Thymus (tissue), 11 donors: ENCODE measurements around the gene MARS1. TPM values are rescaled to one million over a fixed set of nuclear protein-coding genes. Genes with fewer than 3 reads are reported as not detected.

Experiments used
- DNase-seq, 9 donors: peaks; one replicate each; pipeline ENCODE4 v3.0.0-alpha.2; 2013; ENCODE audit warnings: low spot score in 9 of 9, low read depth in 6 of 9, missing footprints in 1 of 9
- H3K27ac ChIP-seq, 2 donors: one replicate each; pipeline ENCODE4 v1.5.1; 2013; ENCODE audit warnings: control low read depth in 1 of 2, low read depth in 1 of 2, low read length in 1 of 2, mild to moderate bottlenecking in 1 of 2, moderate library complexity in 1 of 2
- H3K27me3 ChIP-seq, 2 donors: one replicate each; pipeline ENCODE4 v1.5.1; 2013; ENCODE audit warnings: low read length in 1 of 2; ENCODE audit not compliant: control insufficient read depth in 2 of 2, insufficient read depth in 1 of 2
- H3K36me3 ChIP-seq, 2 donors: one replicate each; pipeline ENCODE4 v1.5.1; 2013; ENCODE audit warnings: low read length in 1 of 2, mild to moderate bottlenecking in 1 of 2, moderate library complexity in 1 of 2; ENCODE audit not compliant: control insufficient read depth in 2 of 2, insufficient read depth in 2 of 2
- H3K4me1 ChIP-seq, 2 donors: one replicate each; pipeline ENCODE4 v1.5.1; 2013; ENCODE audit warnings: low read length in 2 of 2; ENCODE audit not compliant: control insufficient read depth in 2 of 2, insufficient read depth in 2 of 2
- H3K4me3 ChIP-seq, 2 donors: one replicate each; pipeline ENCODE4 v1.5.1; 2013; ENCODE audit warnings: low read length in 2 of 2, control low read depth in 1 of 2, mild to moderate bottlenecking in 1 of 2
- H3K9me3 ChIP-seq, 2 donors: one replicate each; pipeline ENCODE4 v1.5.1; 2013; ENCODE audit warnings: low read length in 1 of 2, mild to moderate bottlenecking in 1 of 2; ENCODE audit not compliant: control insufficient read depth in 2 of 2, insufficient read depth in 1 of 2
- WGBS: extraction: QIAGEN DNeasy Blood & Tissue Kit; methylation state at CpG from one replicate; pipeline ENCODE4 v1.1.7; 2013; 5-methylcytosine and 5-hydroxymethylcytosine counted together
- polyA plus RNA-seq: library from polyadenylated mRNA; stranded (reverse); fragments of 200-250 nt; gene quantifications from one replicate; pipeline ENCODE4 v1.2.3, GENCODE V29; 2013
- total RNA-seq: library from RNA; stranded (reverse); fragments of 120-200 nt; gene quantifications from one replicate; pipeline ENCODE4 v1.2.4, GENCODE V29; 2013
- donor health status: healthy.

Gene MARS1
- total and polyA plus RNA-seq, 2 donors: 93.8 to 117 TPM

- Histone ChIP-seq H3K27me3 (no peaks in the 10 kb centered on the region), H3K4me1 (no peaks in the 10 kb centered on the region), H3K27ac (no peak overlapping the region), H3K4me3 (no peak overlapping the region), H3K36me3 (peaks cover 66 to 72% of the 10 kb centered on the region in 2 donors), H3K9me3 (no peaks in the 10 kb centered on the region)
- 96% methylated on average over 3 of the region's 3 CpGs for WGBS
- DNase-seq: no peak
Measured at GRCh38 chr12:57534991-57535543, 47.2 kb downstream of the MARS1 start.

- Histone ChIP-seq H3K4me1 (no peaks in the 10 kb centered on the region), H3K36me3 (peaks cover 61 to 64% of the 10 kb centered on the region in 2 donors), H3K27me3 (no peaks in the 10 kb centered on the region), H3K9me3 (no peaks in the 10 kb centered on the region), H3K27ac (no peak overlapping the region), H3K4me3 (no peak overlapping the region)
- WGBS: 92% methylated on average over 6 of the region's 6 CpGs
- DNase-seq: no peak
Measured at GRCh38 chr12:57535764-57536596, 48.1 kb downstream of the MARS1 start.

DNA sequence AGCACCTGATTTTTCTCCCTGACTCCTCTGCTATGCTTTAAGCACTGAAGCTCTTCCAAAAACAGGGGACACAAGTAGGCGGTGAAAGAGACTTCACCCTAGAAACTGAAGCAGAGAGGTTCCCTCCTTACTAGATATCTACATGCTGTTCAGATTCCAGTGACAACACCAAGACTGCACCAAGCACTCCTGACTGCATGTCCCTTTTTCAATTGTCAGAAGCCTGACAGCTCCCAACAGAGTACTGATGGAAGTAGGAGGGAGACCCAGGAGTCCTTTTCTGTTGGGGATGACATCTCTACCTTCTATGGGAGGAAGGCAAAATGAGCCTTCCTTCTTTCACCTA lies 48.7 kb downstream of the MARS1 start:
- H3K9me3 ChIP-seq: no peaks in the 10 kb centered on the region
- H3K4me3 ChIP-seq: no peak overlapping the region
- WGBS: 100% methylated on average over 1 of the region's 1 CpG
- DNase-seq: no peak
- H3K36me3 ChIP-seq: peaks cover 59 to 64% of the 10 kb centered on the region in 2 donors
- no peaks in the 10 kb centered on the region for H3K4me1 ChIP-seq
- no peaks in the 10 kb centered on the region for H3K27me3 ChIP-seq
- H3K27ac ChIP-seq: no peak overlapping the region

DNA sequence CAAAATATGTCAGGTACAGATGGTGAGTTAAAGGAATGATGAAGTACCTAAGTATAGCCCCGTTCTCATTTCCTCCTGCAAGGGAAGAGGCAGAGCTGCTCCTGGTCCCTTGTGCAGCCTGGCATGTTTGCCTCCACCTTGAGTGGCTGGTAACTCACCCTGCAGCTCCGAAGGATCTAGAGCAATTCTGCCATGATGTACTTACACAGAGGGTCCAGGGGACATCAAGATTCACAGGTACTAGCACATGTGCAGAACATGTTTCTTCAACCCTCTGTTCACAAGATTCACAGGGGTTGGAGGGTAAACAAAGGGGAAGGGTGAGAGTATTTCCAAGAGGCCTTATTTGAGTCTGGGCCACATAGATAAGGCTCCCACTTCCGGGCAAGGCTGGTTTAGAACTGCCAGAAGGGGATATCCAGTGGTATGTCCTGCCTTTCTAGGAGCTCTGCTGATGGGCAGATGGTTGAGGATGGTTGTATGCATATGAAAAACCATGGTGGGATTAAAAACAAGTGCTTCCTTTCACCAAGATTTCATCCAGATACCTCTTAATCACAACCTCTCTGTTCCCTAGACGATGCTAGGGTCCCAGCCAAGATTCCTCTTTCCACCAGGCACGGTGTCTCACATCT lies 51.4 kb downstream of the MARS1 start:
- peaks cover 36 to 44% of the 10 kb centered on the region in 2 donors for H3K36me3 ChIP-seq
- H3K9me3 ChIP-seq: no peaks in the 10 kb centered on the region
- H3K4me3 ChIP-seq: no peak overlapping the region
- no peaks in the 10 kb centered on the region for H3K27me3 ChIP-seq
- no peak for DNase-seq
- H3K4me1 ChIP-seq: no peaks in the 10 kb centered on the region
- WGBS: 91% methylated on average over 5 of the region's 5 CpGs
- H3K27ac ChIP-seq: no peak overlapping the region

DNA sequence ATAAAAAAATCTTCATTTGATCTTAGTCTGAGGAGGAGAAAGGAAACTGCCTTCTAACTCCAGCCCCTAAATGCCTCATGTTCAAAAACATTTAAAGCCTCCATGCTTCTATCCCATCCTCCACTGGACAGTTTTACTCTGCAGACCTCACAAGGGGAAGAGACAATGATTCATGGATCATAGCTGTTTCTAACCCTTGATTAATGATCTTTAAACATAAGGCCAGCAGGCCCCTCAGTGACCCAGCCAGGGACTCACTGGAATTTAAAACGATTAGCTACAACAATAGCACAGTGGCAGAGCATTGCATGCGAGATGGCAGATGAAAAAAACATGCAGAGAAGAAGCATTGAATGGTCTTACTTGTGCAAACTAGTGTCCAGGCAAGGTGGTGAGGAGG lies 53.1 kb downstream of the MARS1 start:
- Histone ChIP-seq H3K36me3 (peaks cover 19 to 31% of the 10 kb centered on the region in 2 donors), H3K27me3 (no peaks in the 10 kb centered on the region), H3K27ac (no peak overlapping the region), H3K4me1 (peaks cover 4 to 6% of the 10 kb centered on the region in 2 donors), H3K9me3 (no peaks in the 10 kb centered on the region), H3K4me3 (no peak overlapping the region)
- no peak for DNase-seq
- 89% methylated on average over 2 of the region's 2 CpGs for WGBS

GRCh38 chr12:57541717-57542116 lies 53.8 kb downstream of the MARS1 start:
- Histone ChIP-seq H3K27ac (no peak overlapping the region), H3K36me3 (peaks cover 19 to 25% of the 10 kb centered on the region in 2 donors), H3K9me3 (peaks cover 0 to 2% of the 10 kb centered on the region in 2 donors), H3K27me3 (no peaks in the 10 kb centered on the region), H3K4me3 (no peak overlapping the region), H3K4me1 (peaks cover 9 to 11% of the 10 kb centered on the region in 2 donors)
- WGBS: 96% methylated on average over 2 of the region's 2 CpGs
- no peak for DNase-seq

GRCh38 chr12:57543581-57543980 lies 55.7 kb downstream of the MARS1 start:
- H3K27me3 ChIP-seq: peaks cover 6 to 13% of the 10 kb centered on the region in 2 donors
- 57% methylated on average over 2 of the region's 2 CpGs for WGBS
- peaks cover 0 to 5% of the 10 kb centered on the region in 2 donors for H3K9me3 ChIP-seq
- no peak for DNase-seq
- peaks cover 9 to 14% of the 10 kb centered on the region in 2 donors for H3K4me1 ChIP-seq
- H3K36me3 ChIP-seq: peaks cover 9 to 19% of the 10 kb centered on the region in 2 donors
- no peak overlapping the region for H3K27ac ChIP-seq
- H3K4me3 ChIP-seq: no peak overlapping the region

- Histone ChIP-seq H3K36me3 (peaks cover 5 to 10% of the 10 kb centered on the region in 2 donors), H3K27ac (no peak overlapping the region), H3K9me3 (peaks cover 0 to 5% of the 10 kb centered on the region in 2 donors), H3K27me3 (peaks cover 21 to 37% of the 10 kb centered on the region in 2 donors), H3K4me3 (peak overlapping the region; percentile 95 to 97), H3K4me1 (peaks cover 12 to 23% of the 10 kb centered on the region in 2 donors)
- DNase-seq: no peak
- 87% methylated on average over 15 of the region's 15 CpGs for whole genome bisulfite sequencing
Measured at GRCh38 chr12:57545809-57546437, 58.1 kb downstream of the MARS1 start.
